HG03469 (cell line): ENCODE results near the gene B3GAT2.
"Not testable (repeated sequence)": the region's sequence is repeated elsewhere in the genome, so short reads cannot be mapped to it uniquely, and the experiment has no call there.

ENCODE experiments used
- ATAC-seq: cut with Tn5 transposase; IDR thresholded peaks from one replicate; pipeline ENCODE4 v1.9.1; 2021; ENCODE audit warnings: mild to moderate bottlenecking, moderate library complexity, moderate number of reproducible peaks; ENCODE audit not compliant: unreplicated experiment

The B3GAT2 gene, protein sequence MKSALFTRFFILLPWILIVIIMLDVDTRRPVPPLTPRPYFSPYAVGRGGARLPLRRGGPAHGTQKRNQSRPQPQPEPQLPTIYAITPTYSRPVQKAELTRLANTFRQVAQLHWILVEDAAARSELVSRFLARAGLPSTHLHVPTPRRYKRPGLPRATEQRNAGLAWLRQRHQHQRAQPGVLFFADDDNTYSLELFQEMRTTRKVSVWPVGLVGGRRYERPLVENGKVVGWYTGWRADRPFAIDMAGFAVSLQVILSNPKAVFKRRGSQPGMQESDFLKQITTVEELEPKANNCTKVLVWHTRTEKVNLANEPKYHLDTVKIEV

DNA sequence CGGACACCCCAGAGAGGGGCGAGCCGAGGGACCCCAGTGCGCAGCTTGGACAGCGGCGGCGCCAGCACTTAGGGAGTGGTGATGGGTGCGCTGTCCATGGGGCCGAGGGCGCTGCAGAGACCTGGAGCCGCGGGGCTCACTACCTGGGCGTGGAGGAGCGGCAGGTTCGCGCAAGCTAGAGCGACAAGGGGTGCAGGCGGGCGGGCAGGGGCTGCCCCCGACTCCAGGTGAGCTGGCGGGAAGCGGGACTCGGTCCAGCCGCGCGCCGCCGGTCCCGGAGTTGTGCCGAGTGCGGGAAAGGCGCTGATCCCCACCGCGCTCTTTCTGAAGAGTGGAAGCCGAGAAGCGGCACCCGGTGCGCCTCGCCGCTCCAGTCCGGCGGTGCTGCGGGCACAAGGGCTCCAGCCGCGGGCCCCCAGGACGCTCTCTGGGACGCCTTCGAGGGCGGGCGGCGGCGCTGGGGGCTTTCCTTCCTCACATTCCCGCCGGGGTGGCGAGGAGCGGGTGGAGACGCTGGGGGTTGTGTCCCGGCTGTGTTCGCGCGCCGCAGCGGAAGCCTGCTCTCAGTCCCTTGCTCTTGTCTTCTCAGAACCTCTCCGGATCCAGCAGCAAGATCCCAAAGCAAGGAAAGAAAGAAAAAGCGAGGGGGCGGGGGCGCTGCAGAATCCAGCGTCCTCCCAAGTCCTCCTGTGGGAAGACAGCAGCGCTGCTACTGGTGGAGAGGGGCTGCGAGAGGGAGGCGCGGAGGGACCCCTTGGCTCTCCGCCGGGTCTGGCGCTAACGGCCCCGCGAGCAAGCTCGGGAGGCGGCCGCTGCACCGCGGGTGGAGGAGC lies at the start of gene B3GAT2:
Gene B3GAT2, minus strand, starts transcription at position 610 of the 833 bp plus-strand sequence. CDS start 631 bp downstream, outside the sequence.
- no peak for ATAC-seq

DNA sequence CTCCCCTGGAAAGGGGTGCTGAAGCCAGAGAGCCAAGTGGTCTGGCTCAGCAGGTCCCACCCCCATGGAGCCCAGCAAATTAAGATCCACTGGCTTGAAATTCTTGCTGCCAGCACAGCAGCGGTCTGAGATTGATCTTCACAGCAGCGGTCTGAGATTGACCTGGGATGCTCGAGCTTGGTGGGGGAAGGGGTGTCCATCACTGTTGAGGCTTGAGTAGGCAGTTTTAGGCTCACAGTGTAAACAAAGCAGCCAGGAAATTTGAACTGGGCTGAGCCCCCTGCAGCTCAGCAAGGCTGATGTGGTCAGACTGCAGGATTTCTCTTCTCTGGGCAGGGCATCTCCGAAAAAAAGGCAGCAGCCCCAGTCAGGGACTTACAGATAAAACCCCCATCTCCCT lies 41.3 kb upstream of the B3GAT2 start:
- no peak for ATAC-seq

DNA sequence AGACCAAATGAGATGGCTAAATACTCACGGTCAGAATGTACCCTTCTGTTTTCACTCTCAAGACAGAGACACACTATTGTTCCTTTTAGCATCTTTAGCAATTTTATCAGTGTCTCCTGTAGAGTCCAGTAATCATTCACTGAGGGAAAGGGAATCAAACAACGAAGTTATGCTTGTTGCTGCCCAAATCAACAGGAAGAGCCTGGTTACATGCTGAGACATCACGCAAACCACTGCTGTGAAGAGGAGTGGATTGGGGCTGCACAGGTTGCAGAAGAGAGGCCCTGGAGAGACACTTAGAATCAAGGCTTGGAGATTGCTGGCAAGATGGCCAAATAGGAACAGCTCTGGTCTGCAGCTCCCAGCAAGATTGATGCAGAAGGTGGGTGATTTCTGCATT lies 40.5 kb upstream of the B3GAT2 start:
- no peak for ATAC-seq

DNA sequence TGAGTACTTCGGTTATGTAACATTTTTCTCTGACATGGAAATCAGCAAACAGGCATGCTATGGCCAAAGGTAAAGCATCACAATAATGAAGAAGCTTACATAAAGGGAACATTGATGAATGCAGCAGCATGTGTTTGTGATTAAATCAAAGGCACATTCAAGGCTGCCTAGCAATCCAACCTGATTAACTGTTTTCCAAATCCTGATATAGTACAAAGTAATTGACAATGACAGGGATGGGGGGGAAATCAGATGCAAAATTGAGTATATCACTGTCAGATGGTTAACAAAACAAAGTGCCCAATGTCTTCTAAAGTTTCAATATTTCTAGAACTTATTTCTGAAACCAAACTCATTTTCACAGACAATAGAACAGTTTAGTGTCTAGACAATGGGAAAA lies 39.2 kb upstream of the B3GAT2 start:
- ATAC-seq, result no peak

DNA sequence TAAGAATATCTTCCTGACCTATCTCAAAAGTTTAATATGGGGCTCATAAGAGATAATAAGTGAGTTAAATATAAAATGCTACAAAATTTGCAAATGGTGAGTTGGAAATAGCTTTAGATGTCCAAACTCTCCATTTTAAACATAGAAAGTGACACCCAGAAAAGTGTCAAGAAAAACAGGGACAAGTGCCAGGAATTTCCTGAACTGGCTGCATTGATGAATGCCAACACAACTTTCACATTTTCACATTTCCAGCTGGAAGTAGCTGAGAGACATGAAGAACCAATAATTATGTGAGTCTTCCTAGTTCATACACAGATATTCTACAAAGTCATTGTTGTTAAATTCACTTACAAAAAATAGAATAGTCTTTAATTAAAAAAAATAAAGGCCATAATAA lies 38.6 kb upstream of the B3GAT2 start:
- ATAC-seq, result no peak

DNA sequence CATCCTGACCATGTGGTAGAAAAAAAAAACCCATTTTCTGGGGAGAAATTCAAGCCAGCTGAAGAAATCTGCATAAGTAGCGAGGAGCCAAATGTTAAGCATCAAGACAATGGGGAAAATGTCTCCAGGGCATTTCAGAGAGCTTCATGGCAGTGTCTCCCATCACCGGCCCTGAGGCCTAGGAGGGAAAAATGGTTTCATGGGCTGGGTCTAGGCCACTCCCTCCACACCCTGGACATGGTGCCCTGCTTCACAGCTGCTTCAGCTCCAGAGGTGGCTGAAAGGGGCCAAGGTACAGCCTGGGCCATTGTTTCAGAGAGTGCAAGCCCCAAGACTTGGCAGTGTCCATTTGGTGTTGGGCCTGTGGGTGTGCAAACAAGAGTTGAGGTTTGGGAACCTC lies 34.4 kb upstream of the B3GAT2 start:
- no peak for ATAC-seq

DNA sequence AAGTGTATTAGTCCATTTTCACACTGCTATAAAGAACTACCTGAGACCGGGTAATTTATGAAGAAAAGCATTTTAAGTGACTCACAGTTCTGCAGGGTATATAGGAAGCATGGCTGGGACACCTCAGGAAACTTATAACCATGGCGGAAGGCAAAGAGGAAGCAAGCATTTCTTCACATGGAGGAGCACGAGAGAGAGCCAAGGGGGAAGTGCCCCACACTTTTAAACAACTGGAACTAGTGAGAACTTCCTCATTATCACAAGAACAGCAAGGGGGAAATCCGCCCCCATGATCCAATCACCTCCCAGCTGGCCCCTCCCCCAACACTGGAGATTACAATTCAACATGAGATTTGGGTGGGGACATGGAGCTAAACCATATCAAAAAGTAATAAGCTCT lies 28.3 kb upstream of the B3GAT2 start:
- no peak for ATAC-seq

DNA sequence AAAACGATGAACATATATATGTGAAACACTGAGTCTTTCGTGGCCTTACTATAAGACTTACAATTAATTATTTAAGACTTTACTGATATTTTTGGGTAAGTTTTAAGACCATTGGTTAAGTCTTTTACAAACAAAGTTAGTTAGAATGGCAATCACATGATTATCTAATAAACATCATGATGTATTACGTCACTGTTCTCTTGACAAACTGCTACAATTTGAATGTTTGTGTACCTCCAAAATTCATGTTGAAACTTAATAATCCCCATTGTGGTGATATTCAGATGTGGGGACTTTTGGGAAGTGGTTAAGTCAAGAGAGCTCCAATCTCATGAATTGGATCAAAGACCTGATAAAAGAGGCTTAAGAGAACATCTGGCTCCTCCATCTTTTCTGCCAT lies 25.9 kb upstream of the B3GAT2 start:
- no peak for ATAC-seq

DNA sequence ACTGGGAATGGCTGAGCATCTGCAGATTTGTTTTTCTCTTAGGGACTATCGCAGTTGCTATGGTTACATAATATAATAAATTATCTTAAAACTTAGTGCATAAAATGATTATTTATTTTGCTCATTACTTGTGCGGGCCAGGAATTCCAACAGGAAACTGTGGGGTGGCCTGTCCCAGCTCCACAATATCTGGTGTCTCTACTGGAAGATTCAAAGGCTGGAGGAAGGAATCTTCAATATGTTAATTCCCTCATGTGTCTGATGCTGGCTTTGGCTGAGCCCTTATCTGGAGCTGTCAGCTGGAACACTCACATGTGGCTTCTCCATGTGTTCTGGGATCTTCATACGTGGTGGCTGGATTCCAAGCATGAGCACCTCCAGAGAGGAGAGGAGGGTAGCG lies 23.9 kb upstream of the B3GAT2 start:
- no peak for ATAC-seq

DNA sequence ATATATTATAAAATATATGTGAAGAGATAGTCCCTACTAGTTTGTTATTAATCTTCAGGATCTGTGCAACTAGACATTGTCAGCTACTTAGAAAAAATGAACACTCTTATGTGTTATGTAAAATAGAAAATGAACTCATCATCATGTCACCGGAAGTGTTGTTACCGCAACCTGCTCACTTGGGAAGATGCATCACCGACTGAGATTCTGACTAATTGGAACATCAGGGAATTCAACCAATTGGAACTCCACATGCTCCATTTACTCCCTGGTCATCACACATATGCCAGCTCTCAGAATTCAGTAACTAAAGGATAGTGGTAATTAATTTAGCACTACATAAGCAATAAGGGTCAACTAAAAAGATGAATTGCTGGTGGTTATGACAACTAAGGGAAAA lies 16.7 kb upstream of the B3GAT2 start:
- ATAC-seq, result no peak

DNA sequence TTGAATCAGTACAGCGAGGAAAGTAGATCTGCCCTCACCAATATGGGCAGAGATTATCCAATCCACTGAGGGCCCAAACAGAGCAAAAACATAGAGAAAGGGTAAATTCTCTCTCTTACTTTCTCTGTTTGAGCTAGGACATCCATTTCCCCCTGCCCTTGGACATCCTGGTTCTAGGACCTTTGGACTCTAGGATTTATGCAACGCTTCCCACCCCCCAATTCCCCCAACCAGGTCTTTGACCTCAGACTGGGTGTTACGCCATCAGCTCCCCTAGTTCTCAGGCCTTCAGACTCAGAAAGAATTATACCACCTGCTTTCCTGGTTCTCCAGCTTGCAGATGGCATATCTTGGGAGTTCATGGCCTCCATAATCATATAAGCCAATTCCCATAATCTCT lies 10.2 kb upstream of the B3GAT2 start:
- no peak for ATAC-seq

DNA sequence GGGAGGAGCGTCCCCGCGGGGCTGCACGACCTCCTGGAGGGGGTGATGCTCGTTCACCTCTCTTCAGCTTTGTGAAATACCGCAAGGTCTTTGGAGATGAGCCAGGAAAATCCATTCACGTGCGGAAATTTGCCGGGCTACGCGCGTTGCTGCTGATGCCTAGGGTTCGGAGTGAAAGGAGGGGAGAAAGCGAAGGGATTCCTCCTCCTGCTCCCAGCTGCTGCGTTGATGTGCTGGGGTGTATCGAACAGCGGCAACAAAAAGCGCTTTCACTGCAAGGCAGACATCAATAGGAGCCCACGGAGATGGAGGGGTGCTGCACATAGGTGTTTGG lies 391 bp upstream of the B3GAT2 start:
- ATAC-seq, result no peak

DNA sequence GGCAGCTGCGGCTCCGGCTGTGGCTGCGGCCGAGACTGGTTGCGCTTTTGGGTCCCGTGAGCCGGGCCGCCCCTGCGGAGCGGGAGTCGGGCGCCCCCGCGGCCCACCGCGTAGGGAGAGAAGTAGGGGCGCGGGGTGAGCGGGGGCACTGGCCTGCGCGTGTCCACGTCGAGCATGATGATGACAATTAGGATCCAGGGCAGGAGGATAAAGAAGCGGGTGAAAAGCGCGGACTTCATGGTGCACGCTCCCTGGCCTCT lies 739 bp downstream of the B3GAT2 start:
- no peak for ATAC-seq

DNA sequence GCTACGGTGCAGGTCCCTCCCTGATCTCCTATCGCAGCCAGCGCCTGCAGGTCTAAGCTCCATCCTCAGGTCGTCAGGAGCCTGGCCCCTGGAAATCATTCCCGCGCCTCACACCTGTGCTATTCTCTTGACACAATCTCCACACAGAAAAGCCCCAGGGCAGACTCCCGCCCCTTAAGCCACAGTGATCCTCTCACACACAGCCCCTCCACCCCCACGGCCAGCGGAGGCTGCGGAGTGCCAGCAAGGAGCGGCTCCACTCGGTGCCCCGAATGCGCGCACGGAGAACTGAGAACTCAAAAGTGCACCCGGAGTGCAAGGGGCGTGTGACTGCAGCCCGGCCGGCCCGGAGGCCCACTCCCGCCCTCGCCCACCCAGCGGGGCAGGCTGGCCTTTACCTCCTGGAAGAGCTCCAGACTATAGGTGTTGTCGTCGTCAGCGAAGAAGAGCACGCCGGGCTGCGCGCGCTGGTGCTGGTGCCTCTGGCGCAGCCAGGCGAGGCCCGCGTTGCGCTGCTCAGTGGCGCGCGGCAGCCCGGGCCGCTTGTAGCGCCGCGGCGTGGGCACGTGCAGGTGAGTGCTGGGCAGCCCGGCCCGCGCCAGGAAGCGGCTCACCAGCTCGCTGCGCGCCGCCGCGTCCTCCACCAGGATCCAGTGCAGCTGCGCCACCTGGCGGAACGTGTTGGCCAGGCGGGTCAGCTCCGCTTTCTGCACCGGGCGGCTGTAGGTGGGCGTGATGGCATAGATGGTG lies 1.2 kb downstream of the B3GAT2 start:
- peak; percentile 93 for ATAC-seq

DNA sequence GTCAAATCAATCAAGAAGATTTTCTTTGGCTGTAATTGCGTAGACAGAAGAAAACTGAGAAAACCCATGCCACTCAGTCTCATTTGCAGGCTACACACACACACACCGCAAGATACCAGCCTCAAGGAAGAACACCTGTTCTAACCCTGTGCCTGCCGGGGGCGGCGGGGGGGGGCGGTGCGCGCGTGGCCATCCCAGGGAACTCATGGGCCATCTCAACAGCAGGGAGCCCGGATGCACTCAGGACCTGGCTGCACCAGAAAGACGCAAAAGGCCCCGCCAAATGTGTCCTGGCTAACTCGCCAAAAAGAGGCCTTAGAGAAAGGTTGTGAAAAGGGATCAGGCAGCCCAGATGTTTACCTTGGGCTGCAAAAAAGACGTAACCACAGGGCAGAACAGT lies 2.1 kb downstream of the B3GAT2 start:
- ATAC-seq, result no peak

DNA sequence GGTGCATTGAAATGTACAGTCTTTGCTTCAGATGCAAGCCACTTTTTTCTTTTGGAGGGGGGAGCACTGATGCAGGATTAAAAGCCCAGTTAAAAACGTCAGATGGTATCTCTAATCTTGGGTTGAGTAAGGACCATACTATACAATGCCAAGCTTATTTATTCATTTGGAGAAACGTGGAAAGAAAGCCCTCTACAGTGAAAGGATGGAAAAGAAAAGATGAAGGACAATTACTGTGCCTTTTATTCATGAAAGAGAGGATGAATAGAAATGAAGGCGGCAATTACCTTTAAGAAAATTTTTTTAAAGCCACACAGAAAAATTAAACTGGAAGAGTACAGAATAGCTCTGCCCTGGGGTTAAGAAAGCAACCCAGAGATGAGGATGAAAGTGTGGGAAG lies 2.7 kb downstream of the B3GAT2 start:
- ATAC-seq, result no peak

DNA sequence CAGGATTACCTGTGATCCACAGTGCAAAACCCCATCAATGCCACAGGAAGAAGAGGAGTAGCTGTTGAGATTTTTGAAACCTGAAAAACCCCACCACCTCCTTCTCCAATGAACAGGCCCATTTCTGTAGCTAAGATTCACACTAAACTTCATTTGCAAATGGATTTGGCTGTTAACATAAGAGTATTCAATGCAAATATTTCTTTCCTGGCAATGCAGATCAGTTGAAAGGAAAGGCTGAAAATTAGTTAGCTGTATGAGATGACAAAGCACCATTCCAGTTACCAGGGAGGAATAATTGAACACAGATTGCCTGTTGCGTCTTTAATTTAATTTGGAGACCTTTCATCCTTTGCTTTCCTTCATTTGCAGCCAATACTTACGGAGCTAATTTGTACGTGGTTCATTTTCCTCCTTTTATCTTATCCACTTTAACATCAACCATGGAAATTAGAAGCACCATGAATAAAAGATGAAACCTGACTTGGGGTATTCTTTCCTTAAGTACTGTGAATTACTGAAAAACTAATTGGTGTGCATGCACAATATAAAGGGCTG lies 4.2 kb downstream of the B3GAT2 start:
- ATAC-seq, result no peak

DNA sequence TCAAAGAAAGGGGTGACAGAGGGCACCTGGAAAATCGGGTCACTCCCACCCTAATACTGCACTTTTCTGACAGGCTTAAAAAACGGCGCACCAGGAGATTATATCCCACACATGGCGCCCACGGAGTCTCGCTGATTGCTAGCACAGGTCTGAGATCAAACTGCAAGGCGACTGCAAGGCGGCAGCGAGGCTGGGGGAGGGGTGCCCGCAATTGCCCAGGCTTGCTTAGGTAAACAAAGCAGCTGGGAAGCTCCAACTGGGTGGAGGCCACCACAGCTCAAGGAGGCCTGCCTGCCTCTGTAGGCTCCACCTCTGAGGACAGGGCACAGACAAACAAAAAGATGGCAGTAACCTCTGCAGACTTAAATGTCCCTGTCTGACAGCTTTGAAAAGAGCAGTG lies 12.5 kb downstream of the B3GAT2 start:
- not testable (repeated sequence) for ATAC-seq

DNA sequence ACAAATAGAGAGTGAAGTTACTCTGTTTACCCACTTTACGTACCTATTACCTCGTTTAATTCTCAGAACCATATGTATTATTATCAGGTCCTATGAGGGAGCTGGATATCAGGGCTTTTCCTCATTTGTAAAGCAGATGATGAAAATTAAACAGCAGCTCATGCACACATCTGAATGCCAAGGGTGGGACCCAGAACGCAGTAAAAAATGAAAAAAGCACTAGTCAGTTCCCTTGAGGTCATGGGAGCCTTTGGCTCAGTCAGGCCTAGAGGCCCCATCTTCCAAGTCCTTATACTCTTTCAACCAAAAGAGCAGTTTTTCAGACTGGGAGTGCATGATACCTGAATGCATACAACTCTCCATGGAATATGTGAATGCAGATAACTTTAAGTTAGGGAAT lies 23.0 kb downstream of the B3GAT2 start:
- no peak for ATAC-seq

DNA sequence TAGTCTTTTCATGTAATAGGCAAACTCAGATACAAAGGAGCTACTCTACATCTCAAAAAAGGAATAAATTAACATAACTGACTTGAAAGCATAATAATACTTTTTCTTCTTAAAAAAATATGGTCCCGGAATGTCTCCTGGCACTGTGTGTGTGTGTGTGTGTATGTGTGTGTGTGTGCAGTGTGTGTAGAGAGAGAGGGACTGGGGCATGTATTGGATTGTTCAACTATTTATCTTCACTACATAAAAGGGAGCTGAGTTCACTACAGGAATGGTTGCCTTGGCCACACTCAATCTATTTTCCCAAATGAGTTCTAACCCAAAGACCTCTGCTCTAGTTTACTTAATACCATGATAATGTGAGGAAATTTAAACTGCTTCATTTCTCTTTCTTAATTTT lies 51.1 kb downstream of the B3GAT2 start:
- ATAC-seq, result no peak

DNA sequence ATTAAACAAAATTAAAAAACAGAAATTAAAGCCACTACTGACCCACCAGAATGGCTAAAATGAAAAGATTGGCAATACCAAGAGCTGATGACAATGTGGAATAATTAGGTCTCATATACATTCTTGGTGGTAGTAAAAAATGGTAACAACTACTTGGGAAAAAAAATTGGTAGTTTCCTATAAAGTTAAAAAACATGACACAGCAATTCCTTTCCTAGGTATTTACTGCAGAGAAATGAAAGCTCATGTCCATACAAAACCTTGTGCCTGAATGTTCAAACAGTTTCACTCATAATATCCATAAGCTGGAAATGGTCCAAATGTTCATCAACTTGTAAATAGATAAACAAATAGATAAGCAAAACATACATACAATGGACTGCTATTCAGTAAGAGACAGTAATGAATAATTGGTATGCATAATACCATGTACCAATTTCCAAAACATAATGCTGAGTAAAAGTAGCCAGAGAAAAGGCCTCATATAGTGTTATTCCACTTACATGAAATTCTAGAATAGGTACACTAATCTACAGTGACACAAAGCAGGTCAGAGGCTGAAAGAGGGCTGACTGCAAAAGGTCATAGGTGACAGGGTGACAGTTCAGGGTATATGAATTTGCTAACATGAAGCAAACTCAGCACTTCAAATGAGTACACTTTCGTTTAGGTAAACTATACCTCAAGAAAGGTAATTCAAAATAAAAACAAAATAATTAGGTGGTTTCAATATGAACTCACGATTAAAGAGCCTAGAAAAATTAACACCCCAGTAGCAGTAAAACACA lies 53.0 kb downstream of the B3GAT2 start:
- no peak for ATAC-seq
